Tibial nerve (tissue), 4 donors: ENCODE data around the gene ARHGAP35. TPM values are rescaled to one million over a fixed set of nuclear protein-coding genes. Genes with fewer than 3 reads are reported as not detected.
A peak's percentile ranks its signal among the peaks of the same experiment; 100 is the strongest.

Source experiments
- DNase-seq, 2 donors: peaks; one replicate each; pipeline ENCODE4 v3.0.0-alpha.2; 2019; ENCODE audit warnings: low spot score in 2 of 2
- H3K27ac ChIP-seq, 4 donors: fragments of 200-600 bp; sonication (generic) in 3 of 4; one replicate each; pipeline ENCODE4 v1.5.1; 2017 to 2019; ENCODE audit warnings: mild to moderate bottlenecking in 1 of 4
- H3K27me3 ChIP-seq, 2 donors: fragments of 200-600 bp; sonication (generic) in 1 of 2; one replicate each; pipeline versions ENCODE4 v1.5.1 to v1.6.0; 2017 to 2019
- H3K36me3 ChIP-seq, 3 donors: fragments of 200-600 bp; sonication (generic); one replicate each; pipeline ENCODE4 v1.5.1; 2018 to 2019
- H3K4me1 ChIP-seq, 4 donors: fragments of 200-600 bp; sonication (generic) in 3 of 4; one replicate each; pipeline ENCODE4 v1.5.1; 2017 to 2019
- H3K4me3 ChIP-seq, 4 donors: fragments of 200-600 bp; sonication (generic) in 3 of 4; one replicate each; pipeline ENCODE4 v1.5.1; 2017 to 2019; ENCODE audit warnings: mild to moderate bottlenecking in 1 of 4, moderate library complexity in 1 of 4
- H3K9me3 ChIP-seq, 4 donors: fragments of 200-600 bp; sonication (generic) in 3 of 4; one replicate each; pipeline ENCODE4 v1.5.1; 2017 to 2019
- CTCF ChIP-seq, 5 experiments: fragments of 200-600 bp in 3 of 5; fragments of 450-650 bp in 2 of 5; sonication (generic) in 3 of 5; IDR thresholded peaks; one replicate each; pipeline ENCODE4 v1.5.1; 2016 to 2019; ENCODE audit warnings: antibody characterized with exemption in 5 of 5, mild to moderate bottlenecking in 3 of 5, moderate library complexity in 2 of 5
- EP300 ChIP-seq, 2 donors: sonication (generic); formaldehyde crosslinking; IDR thresholded peaks; one replicate each; pipeline ENCODE4 v1.6.1; 2017; ENCODE audit warnings: antibody characterized with exemption in 2 of 2, mild to moderate bottlenecking in 1 of 2
- POLR2A ChIP-seq, 2 donors: fragments of 450-650 bp; IDR thresholded peaks; one replicate each; pipeline ENCODE4 v1.6.1; 2017; ENCODE audit warnings: antibody characterized with exemption in 2 of 2, mild to moderate bottlenecking in 2 of 2, moderate library complexity in 2 of 2
- WGBS, 2 donors: methylation state at CpG; one replicate each; pipeline ENCODE4 v1.1.5; 2018; 5-methylcytosine and 5-hydroxymethylcytosine counted together
- total RNA-seq, 4 donors: library from RNA; depleted of rRNA; stranded (reverse); fragments of >200 nt; gene quantifications; one replicate each; pipeline ENCODE4 v1.1.0, GENCODE V29; 2016

ARHGAP35 gene
- total RNA-seq, 4 donors from 2014 or later: 43.3 to 50.3 (median 48.6) TPM

GRCh38 chr19:46860125-46860845, 512 bp upstream of the ARHGAP35 start:
- Histone ChIP-seq H3K36me3 (no peaks in the 10 kb centered on the region), H3K9me3 (no peaks in the 10 kb centered on the region), H3K4me1 (peaks cover 0 to 57% (median 46%) of the 10 kb centered on the region in 4 donors), H3K27me3 (no peaks in the 10 kb centered on the region), H3K4me3 (peak overlapping the region; percentile 65 to 92 (median 74)), H3K27ac (peak overlapping the region; percentile 87 to 99 (median 96))
- peak; percentile 97 for DNase-seq
- whole genome bisulfite sequencing, 2 donors: 1% methylated on average over 21 to 48 of the region's 89 CpGs
- TF ChIP-seq EP300 (IDR thresholded peaks at IDR 0.05) (peak; percentile 61 to 74), CTCF (IDR thresholded peaks at IDR 0.05) (peak in 2 of 5 experiments; percentile 44 to 45), POLR2A (IDR thresholded peaks at IDR 0.05) (peak; percentile 61 to 85)

GRCh38 chr19:46861691-46862502, 1.1 kb downstream of the ARHGAP35 start:
- H3K9me3 ChIP-seq: no peaks in the 10 kb centered on the region
- peak overlapping the region; percentile 87 to 99 (median 96) for H3K27ac ChIP-seq
- H3K4me3 ChIP-seq: peak overlapping the region; percentile 65 to 92 (median 74)
- H3K4me1 ChIP-seq: peaks cover 0 to 59% (median 40%) of the 10 kb centered on the region in 4 donors
- 1% methylated on average over 19 of the region's 19 CpGs for WGBS, 2 donors
- no peaks in the 10 kb centered on the region for H3K36me3 ChIP-seq
- no peak for DNase-seq
- no peaks in the 10 kb centered on the region for H3K27me3 ChIP-seq
- TF ChIP-seq POLR2A (IDR thresholded peaks at IDR 0.05) (no peak), CTCF (IDR thresholded peaks at IDR 0.05) (no peak), EP300 (IDR thresholded peaks at IDR 0.05) (no peak)

- Histone ChIP-seq H3K36me3 (no peaks in the 10 kb centered on the region), H3K4me3 (peak overlapping the region; percentile 65 to 92 (median 74)), H3K27ac (peak overlapping the region in 3 of 4 donors; percentile 96 to 99 (median 96)), H3K9me3 (no peaks in the 10 kb centered on the region), H3K4me1 (peaks cover 0 to 65% (median 42%) of the 10 kb centered on the region in 4 donors), H3K27me3 (no peaks in the 10 kb centered on the region)
- 5 to 6% methylated on average over 9 of the region's 9 CpGs for WGBS, 2 donors
- no peak for DNase-seq
- no peak for TF ChIP-seq EP300 (IDR thresholded peaks at IDR 0.05)
- no peak for TF ChIP-seq CTCF (IDR thresholded peaks at IDR 0.05)
- TF ChIP-seq POLR2A (IDR thresholded peaks at IDR 0.05): no peak
These were observed 1.7 kb downstream of the ARHGAP35 start for GRCh38 chr19:46862503-46862834.

GRCh38 chr19:46862974-46863632, 2.3 kb downstream of the ARHGAP35 start:
- Histone ChIP-seq H3K4me1 (peaks cover 0 to 71% (median 42%) of the 10 kb centered on the region in 4 donors), H3K27ac (peak overlapping the region in 3 of 4 donors; percentile 49 to 99 (median 96)), H3K36me3 (no peaks in the 10 kb centered on the region), H3K27me3 (no peaks in the 10 kb centered on the region), H3K4me3 (peak overlapping the region in 3 of 4 donors; percentile 65 to 92 (median 72)), H3K9me3 (no peaks in the 10 kb centered on the region)
- DNase-seq: no peak
- TF ChIP-seq POLR2A (IDR thresholded peaks at IDR 0.05) (no peak), CTCF (IDR thresholded peaks at IDR 0.05) (no peak), EP300 (IDR thresholded peaks at IDR 0.05) (no peak)
- WGBS, 2 donors: 29 to 30% methylated on average over 4 of the region's 4 CpGs
